Smooth muscle cell (in vitro differentiated cells): ENCODE measurements around the gene RCC1. TPM values are rescaled to one million over a fixed set of nuclear protein-coding genes. Genes with fewer than 3 reads are reported as not detected.

ENCODE experiments used
- DNase-seq: peaks from one replicate; lab custom pipeline; 2025; ENCODE audit not compliant: unreplicated experiment; lab: John Stamatoyannopoulos, UW
- H2AFZ ChIP-seq: fragments of 200-600 bp; sonication (generic); 2 replicates; pipeline ENCODE4 v1.6.0; 2016; ENCODE audit warnings: antibody characterized with exemption, low read depth, mild to moderate bottlenecking
- H3F3A ChIP-seq: fragments of 200-600 bp; sonication (generic); 2 replicates; pipeline ENCODE4 v1.6.0; 2017; ENCODE audit warnings: antibody characterized with exemption, low read depth
- H3K27ac ChIP-seq: fragments of 200-600 bp; sonication (generic); 2 replicates; pipeline ENCODE4 v1.5.1; 2016; ENCODE audit warnings: low read depth, mild to moderate bottlenecking
- H3K27me3 ChIP-seq: fragments of 200-600 bp; sonication (generic); 2 replicates; pipeline ENCODE4 v1.6.1; 2016; ENCODE audit warnings: low read depth, mild to moderate bottlenecking
- H3K36me3 ChIP-seq: fragments of 200-600 bp; sonication (generic); 2 replicates; pipeline ENCODE4 v1.5.1; 2016; ENCODE audit warnings: low read depth
- H3K4me1 ChIP-seq: fragments of 200-600 bp; sonication (generic); 2 replicates; pipeline ENCODE4 v1.5.1; 2016; ENCODE audit warnings: low read depth
- H3K4me2 ChIP-seq: fragments of 200-600 bp; sonication (generic); 2 replicates; pipeline ENCODE4 v1.6.0; 2016; ENCODE audit warnings: mild to moderate bottlenecking
- H3K4me3 ChIP-seq: fragments of 200-600 bp; sonication (generic); 2 replicates; pipeline ENCODE4 v1.5.1; 2016; ENCODE audit warnings: mild to moderate bottlenecking
- H3K79me2 ChIP-seq: fragments of 200-600 bp; sonication (generic); 2 replicates; pipeline ENCODE4 v1.6.0; 2016; ENCODE audit warnings: low read depth, mild to moderate bottlenecking
- H3K9ac ChIP-seq: fragments of 200-600 bp; sonication (generic); 2 replicates; pipeline ENCODE4 v1.6.0; 2016; ENCODE audit warnings: low read depth
- H3K9me3 ChIP-seq: fragments of 200-600 bp; sonication (generic); replicated peaks from 2 replicates; pipeline ENCODE4 v1.5.1; 2016; ENCODE audit warnings: low read depth
- H4K20me1 ChIP-seq: fragments of 200-600 bp; sonication (generic); 2 replicates; pipeline ENCODE4 v1.6.0; 2016; ENCODE audit warnings: low read depth
- CTCF ChIP-seq: fragments of 200-600 bp; sonication (generic); IDR thresholded peaks from 2 replicates; pipeline ENCODE4 v1.5.1; 2017; ENCODE audit warnings: borderline replicate concordance, mild to moderate bottlenecking, antibody characterized with exemption; ENCODE audit not compliant: insufficient read depth, poor library complexity, severe bottlenecking
- WGBS: methylation state at CpG from one replicate; pipeline ENCODE4 v1.1.7; 2016; ENCODE audit warnings: low lambda C conversion rate; 5-methylcytosine and 5-hydroxymethylcytosine counted together
- polyA plus RNA-seq: library from polyadenylated mRNA; unstranded; fragments of >200 nt; fragmentation: Nextera tagmentation; extraction: Ambion mirVana; gene quantifications from 2 replicates; pipeline ENCODE4 v1.2.1, GENCODE V29; 2016
- total RNA-seq: library from RNA; depleted of rRNA; stranded (reverse); fragments of >200 nt; gene quantifications from 2 replicates; pipeline ENCODE4 v1.2.3, GENCODE V29; 2014

The RCC1 gene
- total and polyA plus RNA-seq, 2 experiments from 2014 or later, result 8.9 to 10.5 TPM

- Histone ChIP-seq H3F3A (peaks cover 49% of the 10 kb centered on the region), H3K36me3 (peaks cover 8% of the 10 kb centered on the region), H3K9ac (peak overlapping the region; percentile 92), H2AFZ (no peak overlapping the region), H3K4me1 (peaks cover 29% of the 10 kb centered on the region), H3K79me2 (peaks cover 32% of the 10 kb centered on the region), H3K27me3 (no peaks in the 10 kb centered on the region), H4K20me1 (peaks cover 61% of the 10 kb centered on the region), H3K4me2 (peak overlapping the region; percentile 100), H3K27ac (peak overlapping the region; percentile 88), H3K4me3 (peak overlapping the region; percentile 94), H3K9me3 (no peaks in the 10 kb centered on the region)
- 2% methylated on average over 11 of the region's 11 CpGs for WGBS
- DNase-seq, result no peak
- no peak for TF ChIP-seq CTCF
Measured at GRCh38 chr1:28507247-28507645, 1.4 kb downstream of the RCC1 start.

GRCh38 chr1:28507646-28508434 is 2.0 kb downstream of the RCC1 start:
- H4K20me1 ChIP-seq, result peaks cover 67% of the 10 kb centered on the region
- peaks cover 8% of the 10 kb centered on the region for H3K36me3 ChIP-seq
- H3K79me2 ChIP-seq, result peaks cover 32% of the 10 kb centered on the region
- peaks cover 29% of the 10 kb centered on the region for H3K4me1 ChIP-seq
- WGBS, result 10% methylated on average over 10 of the region's 10 CpGs
- no peaks in the 10 kb centered on the region for H3K27me3 ChIP-seq
- no peak for DNase-seq
- no peak for TF ChIP-seq CTCF
- H3K4me2 ChIP-seq, result peak overlapping the region; percentile 100
- no peaks in the 10 kb centered on the region for H3K9me3 ChIP-seq
- no peak overlapping the region for H2AFZ ChIP-seq
- H3K9ac ChIP-seq, result peak overlapping the region; percentile 92
- H3K27ac ChIP-seq, result peak overlapping the region; percentile 88
- peaks cover 53% of the 10 kb centered on the region for H3F3A ChIP-seq
- peak overlapping the region; percentile 94 for H3K4me3 ChIP-seq

- H3K27ac ChIP-seq, result peak overlapping the region; percentile 88
- H3K9ac ChIP-seq, result peak overlapping the region; percentile 92
- no peak overlapping the region for H2AFZ ChIP-seq
- H3K4me3 ChIP-seq, result peak overlapping the region; percentile 94
- no peaks in the 10 kb centered on the region for H3K27me3 ChIP-seq
- WGBS, result 26% methylated on average over 5 of the region's 5 CpGs
- peaks cover 73% of the 10 kb centered on the region for H4K20me1 ChIP-seq
- H3K4me2 ChIP-seq, result peak overlapping the region; percentile 100
- H3F3A ChIP-seq, result peaks cover 58% of the 10 kb centered on the region
- H3K9me3 ChIP-seq, result no peaks in the 10 kb centered on the region
- H3K36me3 ChIP-seq, result peaks cover 8% of the 10 kb centered on the region
- H3K79me2 ChIP-seq, result peaks cover 32% of the 10 kb centered on the region
- H3K4me1 ChIP-seq, result peaks cover 29% of the 10 kb centered on the region
- no peak for DNase-seq
- TF ChIP-seq CTCF, result no peak
Measured at GRCh38 chr1:28508435-28508754, 2.6 kb downstream of the RCC1 start.
